Activated T-cell treated with anti-CD3 and anti-CD28 coated beads, Interleukin-2, amount 50 U/mL, for 24 hours (primary cell): ENCODE results near the gene GYS1.

ENCODE experiments used
- DNase-seq: peaks from one replicate; pipeline ENCODE4 v3.0.0-alpha.2; 2020
- H3K27ac Mint-ChIP-seq: 2 replicates; pipeline ENCODE4 v1.8.0; 2020; ENCODE audit warnings: mild to moderate bottlenecking, mixed read lengths
- H3K27me3 Mint-ChIP-seq: 2 replicates; pipeline ENCODE4 v1.8.0; 2020; ENCODE audit warnings: mixed read lengths
- H3K36me3 Mint-ChIP-seq: 2 replicates; pipeline ENCODE4 v1.8.0; 2020; ENCODE audit warnings: low read depth, mixed read lengths
- H3K4me1 Mint-ChIP-seq: 2 replicates; pipeline ENCODE4 v1.8.0; 2020; ENCODE audit warnings: low read depth, mixed read lengths
- H3K4me3 Mint-ChIP-seq: 2 replicates; pipeline ENCODE4 v1.8.0; 2020; ENCODE audit warnings: mild to moderate bottlenecking, moderate library complexity, mixed read lengths
- H3K9me3 Mint-ChIP-seq: 2 replicates; pipeline ENCODE4 v1.8.0; 2020; ENCODE audit warnings: mixed read lengths

Gene GYS1

DNA sequence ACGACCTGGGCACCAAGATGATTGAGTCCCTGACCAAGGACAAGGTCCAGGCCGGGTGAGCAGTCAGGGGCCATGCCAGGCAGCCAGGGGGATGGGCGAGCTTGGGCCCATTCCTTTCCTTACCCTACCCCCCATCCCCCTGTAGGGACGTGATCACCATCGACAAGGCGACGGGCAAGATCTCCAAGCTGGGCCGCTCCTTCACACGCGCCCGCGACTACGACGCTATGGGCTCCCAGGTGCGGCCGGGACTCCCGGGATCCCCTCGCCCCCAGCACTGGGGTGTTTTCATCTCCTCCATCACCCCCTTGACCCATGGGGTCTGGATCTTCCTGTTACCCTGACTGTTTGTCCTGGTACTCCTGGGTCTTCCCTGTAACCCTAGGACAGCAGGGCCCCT, 16.7 kb upstream of the GYS1 start:
- peaks cover 88% of the 10 kb centered on the region for H3K36me3 Mint-ChIP-seq
- H3K9me3 Mint-ChIP-seq, result no peaks in the 10 kb centered on the region
- no peak overlapping the region for H3K4me3 Mint-ChIP-seq
- no peak for DNase-seq
- no peak overlapping the region for H3K27ac Mint-ChIP-seq
- H3K27me3 Mint-ChIP-seq, result no peaks in the 10 kb centered on the region
- no peaks in the 10 kb centered on the region for H3K4me1 Mint-ChIP-seq

DNA sequence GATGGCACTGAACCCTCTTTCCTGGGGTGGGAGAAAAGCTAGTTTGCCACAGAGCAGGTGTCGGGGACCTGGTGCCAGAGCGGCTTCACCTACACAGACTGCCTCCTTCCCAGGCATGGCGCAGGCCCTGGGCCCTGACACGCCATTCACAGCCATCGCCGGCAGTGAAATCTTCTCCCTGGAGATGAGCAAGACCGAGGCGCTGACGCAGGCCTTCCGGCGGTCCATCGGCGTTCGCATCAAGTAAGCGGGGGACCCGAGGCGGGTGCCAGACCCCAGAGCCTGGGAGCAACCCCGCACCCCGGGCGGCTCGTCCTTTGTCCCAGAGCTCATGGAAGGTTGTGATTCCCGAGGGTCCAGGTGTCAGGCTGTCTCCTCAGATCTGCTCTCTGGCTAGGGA, 13.8 kb upstream of the GYS1 start:
- no peaks in the 10 kb centered on the region for H3K27me3 Mint-ChIP-seq
- peaks cover 89% of the 10 kb centered on the region for H3K36me3 Mint-ChIP-seq
- DNase-seq, result no peak
- H3K4me1 Mint-ChIP-seq, result no peaks in the 10 kb centered on the region
- H3K9me3 Mint-ChIP-seq, result no peaks in the 10 kb centered on the region
- H3K4me3 Mint-ChIP-seq, result no peak overlapping the region
- H3K27ac Mint-ChIP-seq, result no peak overlapping the region

DNA sequence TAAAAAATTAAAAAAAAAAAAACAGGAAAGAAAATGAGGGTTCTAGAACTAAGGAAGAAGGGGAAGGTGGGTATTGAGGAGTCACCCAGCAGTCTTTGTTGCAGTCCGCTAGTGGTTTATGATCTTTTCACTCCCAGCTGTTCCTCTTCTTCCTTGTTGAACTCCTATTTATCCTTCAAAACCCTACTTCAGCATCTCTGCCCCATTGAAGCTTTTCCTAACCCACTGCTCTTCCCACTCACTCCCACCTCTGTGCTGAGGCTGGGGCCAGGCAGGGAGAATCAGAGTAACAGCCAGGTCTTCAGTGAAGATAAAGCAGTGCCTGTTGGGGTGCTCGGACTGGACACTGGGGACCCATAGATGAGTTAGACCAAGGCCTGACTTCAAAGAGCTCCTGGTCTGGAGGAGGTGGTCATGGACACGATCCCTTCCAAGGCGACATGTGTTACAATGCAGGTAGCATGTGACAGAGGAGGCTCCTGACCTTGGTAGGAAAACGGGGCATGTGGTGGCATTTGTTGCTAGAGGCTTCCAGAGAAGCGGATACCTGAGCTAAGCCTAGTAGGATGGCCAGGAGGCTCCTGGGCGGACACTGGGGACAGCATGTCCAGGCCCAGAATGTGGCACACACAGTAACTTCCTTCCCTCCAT, 12.0 kb upstream of the GYS1 start:
- H3K27ac Mint-ChIP-seq, result peak overlapping the region; percentile 31
- no peaks in the 10 kb centered on the region for H3K4me1 Mint-ChIP-seq
- no peaks in the 10 kb centered on the region for H3K9me3 Mint-ChIP-seq
- H3K4me3 Mint-ChIP-seq, result no peak overlapping the region
- peaks cover 81% of the 10 kb centered on the region for H3K36me3 Mint-ChIP-seq
- DNase-seq, result no peak
- no peaks in the 10 kb centered on the region for H3K27me3 Mint-ChIP-seq

DNA sequence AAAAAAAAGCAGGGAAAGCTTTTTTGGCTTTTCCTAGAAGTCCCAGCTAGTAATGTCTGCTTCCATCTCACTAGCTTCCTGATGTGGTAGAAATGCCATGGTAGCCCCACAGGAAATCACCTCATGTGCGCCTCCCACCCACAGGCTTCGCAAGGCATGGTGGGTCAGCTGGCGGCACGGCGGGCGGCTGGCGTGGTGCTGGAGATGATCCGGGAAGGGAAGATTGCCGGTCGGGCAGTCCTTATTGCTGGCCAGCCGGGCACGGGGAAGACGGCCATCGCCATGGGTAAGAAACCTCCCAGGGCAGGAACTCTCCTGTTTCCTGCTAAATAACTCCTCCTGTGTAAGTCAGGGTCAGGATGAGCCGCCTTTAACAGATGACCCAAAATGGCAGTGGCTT, 11.0 kb upstream of the GYS1 start:
- no peak for DNase-seq
- peaks cover 9% of the 10 kb centered on the region for H3K4me1 Mint-ChIP-seq
- peaks cover 81% of the 10 kb centered on the region for H3K36me3 Mint-ChIP-seq
- H3K9me3 Mint-ChIP-seq, result no peaks in the 10 kb centered on the region
- H3K27ac Mint-ChIP-seq, result no peak overlapping the region
- no peak overlapping the region for H3K4me3 Mint-ChIP-seq
- no peaks in the 10 kb centered on the region for H3K27me3 Mint-ChIP-seq

DNA sequence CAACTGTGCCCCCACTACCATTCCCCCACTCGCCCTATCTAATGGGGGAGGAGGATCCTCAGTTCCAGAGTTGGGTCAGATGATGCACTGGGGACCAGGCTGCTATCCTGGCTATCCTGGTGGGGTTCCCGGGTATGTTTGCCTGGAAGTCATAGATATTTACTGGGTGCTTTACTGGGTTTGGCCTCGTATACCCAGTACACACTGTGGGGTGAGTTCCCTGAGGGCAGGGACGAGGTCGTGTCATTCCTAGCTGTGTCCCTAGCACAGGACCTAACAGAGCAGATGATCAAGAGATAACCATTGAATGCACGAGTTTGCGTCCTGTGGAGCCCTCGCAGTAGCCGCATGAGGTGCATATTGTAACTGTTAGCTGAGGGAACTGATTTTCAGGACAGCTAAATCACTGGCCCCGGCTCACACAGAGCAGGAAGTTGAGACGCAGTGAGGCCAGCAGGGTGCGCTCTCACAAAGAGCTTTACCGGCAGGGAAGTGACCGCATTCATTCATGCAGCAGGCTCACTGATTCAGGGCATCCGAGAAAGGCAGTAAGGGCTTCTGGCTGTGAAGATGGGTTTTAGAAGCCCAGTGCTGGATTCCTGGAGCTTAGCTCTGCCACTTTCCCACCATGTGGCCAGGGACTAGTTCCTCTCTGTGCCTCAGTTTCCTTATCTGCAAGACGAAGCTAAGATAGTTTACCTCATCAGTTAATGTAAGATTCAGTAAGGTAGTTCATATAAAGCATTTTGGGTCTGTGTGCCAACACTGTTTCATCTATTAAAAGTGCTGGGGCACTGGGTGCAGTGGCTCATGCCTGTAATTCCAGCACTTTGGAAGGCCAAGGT, 6.6 kb upstream of the GYS1 start:
- peak; percentile 79 for DNase-seq
- H3K27ac Mint-ChIP-seq, result peak overlapping the region; percentile 61

DNA sequence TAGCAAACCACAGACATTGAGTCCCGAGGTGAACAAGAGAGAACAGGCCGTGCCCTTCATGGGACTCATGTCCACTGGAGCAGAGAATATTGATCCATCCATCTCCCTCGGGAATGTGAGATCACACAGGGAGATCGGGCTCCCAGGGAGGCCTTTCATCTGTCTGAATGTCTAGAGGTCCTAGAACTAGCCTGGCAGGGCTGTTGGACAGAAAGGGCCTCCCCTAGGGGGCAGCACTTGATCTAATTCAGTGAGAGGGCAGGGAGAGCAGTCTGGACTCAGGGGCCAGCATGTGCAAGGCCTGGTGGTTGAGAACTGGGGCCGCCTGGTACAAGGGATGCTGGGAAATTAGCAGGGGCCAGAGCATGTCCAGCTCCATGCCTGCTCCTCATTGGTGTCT, 4.9 kb upstream of the GYS1 start:
- H3K4me3 Mint-ChIP-seq, result no peak overlapping the region
- peak; percentile 58 for DNase-seq
- H3K4me1 Mint-ChIP-seq, result peaks cover 43% of the 10 kb centered on the region
- H3K36me3 Mint-ChIP-seq, result peaks cover 68% of the 10 kb centered on the region
- peak overlapping the region; percentile 9 for H3K27ac Mint-ChIP-seq
- H3K9me3 Mint-ChIP-seq, result no peaks in the 10 kb centered on the region
- H3K27me3 Mint-ChIP-seq, result no peaks in the 10 kb centered on the region

More for the DNA sequence above, 6.6 kb upstream of the GYS1 start:
- no peak overlapping the region for H3K4me3 Mint-ChIP-seq
- peaks cover 75% of the 10 kb centered on the region for H3K36me3 Mint-ChIP-seq
- H3K9me3 Mint-ChIP-seq, result no peaks in the 10 kb centered on the region
- H3K27me3 Mint-ChIP-seq, result no peaks in the 10 kb centered on the region
- H3K4me1 Mint-ChIP-seq, result peaks cover 35% of the 10 kb centered on the region

DNA sequence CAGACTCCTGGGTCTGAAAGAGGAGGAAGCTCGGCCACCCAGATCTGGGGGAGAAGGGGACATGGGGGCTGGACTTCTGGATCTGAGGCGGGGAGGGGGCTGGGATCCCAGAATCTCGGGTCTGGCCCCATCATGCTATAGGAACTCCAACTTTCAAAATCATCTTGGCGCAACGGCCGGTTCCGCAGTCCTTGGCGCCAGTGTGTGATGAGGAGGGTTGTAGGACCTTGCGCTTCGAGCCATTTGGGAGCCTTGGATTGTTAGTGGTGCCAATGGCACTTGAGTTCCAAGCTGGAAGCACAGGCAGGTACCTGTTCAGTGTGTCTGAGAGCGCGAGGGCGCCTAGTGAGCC, 902 bp upstream of the GYS1 start:
- Mint-ChIP-seq H3K36me3 (peaks cover 58% of the 10 kb centered on the region), H3K27me3 (no peaks in the 10 kb centered on the region), H3K4me1 (peaks cover 54% of the 10 kb centered on the region), H3K4me3 (peak overlapping the region; percentile 99), H3K27ac (peak overlapping the region; percentile 98), H3K9me3 (no peaks in the 10 kb centered on the region)
- no peak for DNase-seq

DNA sequence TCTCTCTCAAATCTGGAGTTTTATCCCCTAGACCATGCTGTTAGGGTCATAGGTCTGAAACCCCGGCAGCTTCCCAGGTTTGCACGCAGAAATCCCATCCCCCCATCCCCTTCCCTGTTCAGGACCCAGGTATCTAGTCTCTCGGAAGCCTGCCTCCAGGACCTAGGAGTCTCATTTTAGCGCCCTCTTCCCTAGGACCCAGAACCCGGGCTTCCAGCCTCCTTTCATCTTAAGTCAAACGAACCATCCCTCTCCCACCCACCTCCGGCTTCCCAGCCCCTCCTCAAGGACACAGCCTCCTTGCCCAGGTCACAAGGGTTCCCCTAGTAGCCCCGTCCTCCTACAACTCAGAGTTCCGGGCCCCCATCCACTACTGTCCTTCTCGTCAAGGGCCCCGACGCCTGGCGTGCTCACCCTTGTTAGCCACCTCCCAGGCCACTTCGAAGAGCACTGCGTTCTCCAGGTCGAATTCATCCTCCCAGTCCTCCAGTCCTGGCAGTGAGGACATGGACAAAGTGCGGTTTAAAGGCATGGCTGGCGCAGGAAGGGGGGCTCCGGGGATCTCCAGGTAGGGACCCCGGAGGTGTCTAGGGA, 431 bp downstream of the GYS1 start:
- H3K4me3 Mint-ChIP-seq, result peak overlapping the region; percentile 99
- H3K9me3 Mint-ChIP-seq, result no peaks in the 10 kb centered on the region
- H3K27ac Mint-ChIP-seq, result peak overlapping the region; percentile 94
- no peak for DNase-seq
- peaks cover 55% of the 10 kb centered on the region for H3K4me1 Mint-ChIP-seq
- no peaks in the 10 kb centered on the region for H3K27me3 Mint-ChIP-seq
- H3K36me3 Mint-ChIP-seq, result peaks cover 61% of the 10 kb centered on the region

DNA sequence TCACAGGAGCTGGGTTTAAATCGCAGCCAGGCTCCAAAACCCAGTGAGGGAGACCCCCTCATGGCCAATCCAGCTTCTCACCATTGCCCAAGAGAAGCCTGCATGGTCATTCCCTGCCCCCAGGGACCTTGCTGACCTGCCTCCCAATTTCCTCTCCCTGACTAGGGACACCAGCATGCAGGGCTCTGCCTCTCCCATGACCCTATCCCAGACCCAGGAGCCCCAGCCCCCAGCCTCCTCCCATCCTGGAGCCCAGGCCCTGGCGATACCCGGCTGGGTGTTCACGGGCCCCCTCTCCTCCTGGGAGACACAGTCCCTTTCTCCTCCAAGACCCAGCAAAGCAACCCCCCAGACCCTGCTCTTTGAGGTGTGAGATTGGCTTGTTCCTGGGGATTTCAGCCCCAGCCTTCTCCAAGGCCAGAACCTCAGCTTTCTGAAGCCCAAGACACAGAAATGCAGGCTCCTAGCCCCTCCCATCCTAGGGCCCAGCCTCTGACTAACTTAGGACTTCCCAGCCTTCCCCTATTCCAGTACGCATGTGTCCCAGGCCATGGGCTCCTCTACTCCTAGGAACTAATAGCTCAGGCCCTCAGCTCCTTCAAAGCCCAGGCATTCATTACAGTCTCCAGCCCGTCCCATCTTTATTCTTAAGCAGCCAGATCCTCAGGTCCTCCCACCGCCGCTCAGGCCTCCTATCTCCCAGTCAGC, 1.1 kb downstream of the GYS1 start:
- H3K27me3 Mint-ChIP-seq, result no peaks in the 10 kb centered on the region
- no peaks in the 10 kb centered on the region for H3K9me3 Mint-ChIP-seq
- peak overlapping the region; percentile 94 for H3K27ac Mint-ChIP-seq
- no peak for DNase-seq
- H3K36me3 Mint-ChIP-seq, result peaks cover 63% of the 10 kb centered on the region
- H3K4me3 Mint-ChIP-seq, result peak overlapping the region; percentile 99
- peaks cover 59% of the 10 kb centered on the region for H3K4me1 Mint-ChIP-seq

DNA sequence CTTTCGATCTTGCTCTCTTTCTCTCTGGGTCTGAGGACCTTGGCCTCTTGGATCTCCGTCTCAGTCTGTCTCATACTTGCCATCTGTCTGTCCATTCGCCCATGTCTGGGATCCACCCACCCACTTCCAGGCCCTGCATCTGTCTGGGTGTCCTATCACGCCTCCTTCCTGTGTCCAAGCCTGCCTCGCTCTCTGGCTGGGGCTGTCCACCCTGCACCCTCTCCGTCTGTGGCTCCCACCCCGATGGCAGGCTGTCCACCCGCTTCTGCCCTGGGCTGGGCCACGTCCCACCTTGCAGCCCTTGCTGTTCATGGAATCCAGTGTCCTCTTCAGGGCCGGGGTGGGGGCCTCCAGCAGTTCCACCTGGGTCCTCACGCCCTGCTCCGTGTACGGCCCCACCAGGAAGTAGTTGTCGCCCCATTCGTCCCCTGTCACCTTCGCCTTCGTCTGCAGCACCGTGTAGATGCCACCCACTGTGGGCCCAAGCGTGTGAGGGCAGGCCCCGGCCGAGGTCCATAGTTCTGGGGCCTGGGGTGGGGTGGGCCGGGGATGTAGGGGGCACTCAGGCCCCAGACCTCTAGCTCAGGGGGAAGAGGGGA, 2.0 kb downstream of the GYS1 start:
- Mint-ChIP-seq H3K9me3 (no peaks in the 10 kb centered on the region), H3K27ac (peak overlapping the region; percentile 71), H3K27me3 (no peaks in the 10 kb centered on the region), H3K4me3 (peak overlapping the region; percentile 10), H3K36me3 (peaks cover 65% of the 10 kb centered on the region), H3K4me1 (peaks cover 60% of the 10 kb centered on the region)
- no peak for DNase-seq

DNA sequence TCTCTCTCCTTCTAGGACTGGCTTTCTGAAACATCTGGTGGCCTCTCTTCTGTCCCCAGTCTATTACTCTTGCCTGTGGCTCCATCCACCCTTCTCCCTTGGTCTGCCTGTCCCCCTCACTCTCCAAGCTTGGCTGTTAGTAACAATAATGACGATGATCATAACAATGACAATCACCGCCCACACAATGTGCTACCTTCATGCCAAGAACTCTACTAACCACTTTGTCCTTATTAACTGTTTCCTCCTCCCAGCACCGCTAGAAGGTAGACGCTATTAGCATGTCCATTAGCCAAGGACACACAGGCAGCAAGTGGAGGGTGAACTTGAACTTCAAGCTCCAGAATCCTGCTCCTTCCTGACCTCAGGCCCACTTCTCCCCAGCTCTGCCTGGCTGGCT, 2.7 kb downstream of the GYS1 start:
- H3K27ac Mint-ChIP-seq, result peak overlapping the region; percentile 39
- peaks cover 69% of the 10 kb centered on the region for H3K36me3 Mint-ChIP-seq
- H3K4me3 Mint-ChIP-seq, result no peak overlapping the region
- peaks cover 57% of the 10 kb centered on the region for H3K4me1 Mint-ChIP-seq
- no peak for DNase-seq
- no peaks in the 10 kb centered on the region for H3K27me3 Mint-ChIP-seq
- H3K9me3 Mint-ChIP-seq, result no peaks in the 10 kb centered on the region

DNA sequence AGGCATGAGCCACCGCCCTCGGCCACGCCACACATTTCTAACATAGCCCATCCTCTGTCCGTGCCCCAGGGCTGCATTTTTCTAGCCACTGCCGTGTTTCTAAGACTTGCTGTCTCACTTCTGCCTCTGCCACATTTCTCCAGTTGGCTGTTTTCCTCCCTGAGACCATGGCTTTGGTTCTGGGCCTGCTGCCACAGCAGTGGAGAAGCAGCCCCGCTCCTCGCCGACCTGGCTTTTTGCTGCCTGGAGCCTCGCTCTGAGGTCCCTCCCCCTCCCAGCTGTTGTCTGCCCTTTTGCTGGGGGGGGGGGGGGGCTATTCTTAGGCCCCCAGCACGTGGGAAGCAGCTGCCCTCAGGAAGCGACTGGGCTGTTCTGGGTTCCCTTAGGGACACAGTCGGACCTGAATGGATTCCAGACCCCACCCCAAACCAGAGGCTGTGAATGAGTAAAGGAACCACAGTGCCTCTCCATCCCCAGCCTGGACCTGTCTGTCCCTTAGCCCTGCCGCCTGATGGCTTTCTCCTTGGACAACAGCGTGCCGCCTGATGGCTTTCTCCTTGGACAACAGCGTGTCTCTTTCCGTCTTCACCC, 3.3 kb downstream of the GYS1 start:
- Mint-ChIP-seq H3K4me3 (no peak overlapping the region), H3K27ac (peak overlapping the region; percentile 39), H3K27me3 (no peaks in the 10 kb centered on the region), H3K36me3 (peaks cover 69% of the 10 kb centered on the region), H3K9me3 (no peaks in the 10 kb centered on the region), H3K4me1 (peaks cover 51% of the 10 kb centered on the region)
- no peak for DNase-seq

DNA sequence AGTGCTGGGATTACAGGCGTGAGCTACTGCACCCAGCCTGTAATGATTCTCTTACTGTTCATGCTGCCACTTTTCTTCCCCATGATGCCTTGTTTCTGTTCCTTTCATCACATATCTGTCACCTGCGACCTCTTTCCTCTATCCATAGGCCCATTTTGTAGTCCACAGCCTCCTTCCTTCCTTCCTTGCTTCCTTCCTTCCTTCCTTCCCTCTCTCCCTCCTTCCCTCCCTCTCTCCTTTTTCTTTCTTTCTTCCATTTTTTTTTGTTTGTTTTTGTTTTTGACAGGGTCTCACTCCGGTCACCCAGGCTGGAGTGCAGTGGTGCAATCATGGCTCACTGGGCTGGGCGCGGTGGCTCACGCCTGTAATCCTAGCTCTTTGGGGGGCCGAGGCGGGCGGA, 4.2 kb downstream of the GYS1 start:
- H3K4me3 Mint-ChIP-seq, result no peak overlapping the region
- peaks cover 66% of the 10 kb centered on the region for H3K36me3 Mint-ChIP-seq
- peaks cover 44% of the 10 kb centered on the region for H3K4me1 Mint-ChIP-seq
- no peaks in the 10 kb centered on the region for H3K27me3 Mint-ChIP-seq
- no peaks in the 10 kb centered on the region for H3K9me3 Mint-ChIP-seq
- H3K27ac Mint-ChIP-seq, result no peak overlapping the region
- DNase-seq, result no peak

DNA sequence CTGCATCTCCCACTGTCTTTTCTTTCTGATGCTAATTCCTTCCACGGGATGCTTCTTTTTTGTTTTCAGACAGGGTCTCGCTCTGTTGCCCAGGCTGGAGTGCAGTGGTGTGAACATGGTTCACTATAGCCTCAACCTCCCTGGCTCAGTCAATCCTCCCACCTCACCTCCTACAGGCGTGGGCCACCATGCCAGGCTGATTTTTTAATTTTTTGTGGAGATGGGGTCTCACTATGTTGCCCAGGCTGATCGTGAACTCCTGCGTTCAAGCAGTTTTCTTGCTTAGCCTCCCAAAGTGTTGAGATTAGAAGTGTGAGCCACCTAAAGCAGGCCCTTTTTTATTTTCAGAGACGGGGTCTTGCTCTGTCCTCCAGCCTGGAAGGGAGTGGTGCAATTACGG, 4.8 kb downstream of the GYS1 start:
- peaks cover 42% of the 10 kb centered on the region for H3K4me1 Mint-ChIP-seq
- H3K4me3 Mint-ChIP-seq, result no peak overlapping the region
- peaks cover 69% of the 10 kb centered on the region for H3K36me3 Mint-ChIP-seq
- no peaks in the 10 kb centered on the region for H3K27me3 Mint-ChIP-seq
- no peak for DNase-seq
- H3K9me3 Mint-ChIP-seq, result no peaks in the 10 kb centered on the region
- H3K27ac Mint-ChIP-seq, result peak overlapping the region; percentile 65
